Measurements from ENCODE around the gene PROKR2.

Gene PROKR2

DNA sequence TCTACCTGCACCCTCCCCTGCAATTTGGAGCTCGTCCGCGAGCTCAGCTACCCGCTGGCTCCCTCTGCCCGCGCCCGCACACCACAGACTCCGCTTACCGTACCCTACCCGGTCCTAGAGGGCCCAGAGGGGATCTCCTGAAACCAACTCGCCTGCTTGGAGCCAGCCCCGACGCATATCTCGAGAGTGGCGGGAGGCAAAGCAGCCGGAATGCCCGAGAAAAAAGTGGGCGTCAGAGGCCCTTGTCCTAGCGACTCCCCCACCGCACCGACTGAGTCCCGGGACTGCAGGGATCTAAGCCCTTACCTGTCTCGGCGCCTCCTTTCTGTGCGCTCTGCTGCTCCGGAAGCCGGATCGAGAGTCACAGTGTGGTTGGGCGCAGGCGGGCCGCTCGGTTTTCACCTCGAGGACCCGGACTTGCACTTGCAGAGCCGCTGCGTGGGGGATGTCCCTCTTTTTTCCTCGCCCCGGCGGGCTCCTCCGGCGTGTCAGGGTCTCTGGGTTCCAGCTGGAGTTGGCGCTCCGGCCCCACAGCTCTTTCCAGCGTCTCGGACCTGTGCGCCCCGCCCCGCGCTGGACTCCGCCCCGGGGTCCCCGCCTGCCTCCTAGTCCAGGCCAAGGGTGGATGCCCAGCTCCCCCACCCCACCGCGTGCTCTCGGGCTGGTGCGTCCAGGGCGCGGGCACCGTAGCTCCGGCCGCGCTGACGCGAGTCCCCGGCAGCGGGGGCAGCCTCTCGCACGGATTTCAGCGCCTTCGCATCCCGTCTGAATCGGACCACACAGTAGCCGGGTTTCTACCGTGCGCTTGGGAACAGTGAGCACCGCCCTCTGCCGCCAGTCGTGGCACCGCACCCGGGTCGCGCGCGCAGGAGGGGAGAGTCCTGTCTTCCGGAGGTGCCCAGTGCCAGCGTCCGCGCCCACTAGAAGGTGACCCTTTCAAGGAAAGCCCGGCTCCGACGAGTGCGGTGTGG is at the start of gene PROKR2:
PROKR2 (minus strand) TSS at position 767 of the 971 bp plus-strand sequence. CDS start 2,585 bp downstream, outside the sequence.
- no peak for DNase-seq

GRCh38 chr20:5364997-5365597 is 48.3 kb upstream of the PROKR2 start:
- DNase-seq = no peak

DNA sequence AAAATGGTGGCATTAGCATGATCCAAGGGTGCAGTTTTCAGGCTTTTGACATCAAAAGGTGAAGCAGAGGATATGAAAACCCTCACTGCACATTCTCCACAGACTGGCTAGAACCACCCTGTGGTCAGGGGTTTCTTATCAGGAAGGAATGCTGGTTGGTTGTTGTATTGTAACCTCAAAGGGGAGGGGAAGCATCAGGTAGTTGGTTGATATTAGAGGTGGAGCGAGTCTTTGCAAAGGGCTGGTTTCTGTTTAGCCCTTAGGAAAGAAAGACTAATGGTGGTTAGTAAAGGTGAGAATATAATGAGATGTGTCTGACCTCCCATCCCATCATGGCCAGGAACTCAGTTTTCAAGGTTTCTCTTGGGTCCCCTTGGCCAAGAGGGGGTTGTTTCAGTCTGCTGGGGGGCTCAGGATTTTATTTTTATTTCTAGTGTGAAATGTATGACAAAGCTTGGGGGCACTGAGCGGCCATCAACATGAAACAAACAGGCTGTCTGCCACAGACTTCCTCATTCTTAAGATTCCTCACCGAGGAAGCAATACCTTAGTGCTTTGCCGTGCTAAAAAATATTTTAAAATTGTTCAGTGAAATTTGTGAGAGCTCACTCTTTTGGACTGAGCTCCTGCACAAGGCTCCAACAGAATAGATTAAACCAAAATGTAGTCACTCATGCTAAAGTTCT is 47.5 kb upstream of the PROKR2 start:
- no peak for DNase-seq

- no peak for DNase-seq
Observed at GRCh38 chr20:5362771-5363170, 46.0 kb upstream of the PROKR2 start.

DNA sequence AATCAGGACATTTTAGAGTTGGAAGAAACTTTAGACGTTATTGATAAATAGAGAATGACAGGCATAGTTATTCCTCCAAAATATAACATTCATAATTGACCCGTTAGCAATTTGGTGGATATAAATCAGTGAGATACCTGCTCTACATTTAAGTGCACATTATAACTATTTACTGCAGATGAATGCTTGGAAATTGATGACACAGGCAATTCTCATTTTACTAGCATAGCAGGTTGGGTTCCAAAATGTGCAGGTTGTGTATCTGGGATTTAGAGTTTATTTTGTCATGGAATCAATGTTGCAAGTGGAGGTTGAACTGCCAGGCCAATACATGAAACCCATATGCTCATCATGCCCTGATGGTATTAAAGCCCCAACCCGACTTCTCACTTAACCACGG is 44.4 kb upstream of the PROKR2 start:
- no peak for DNase-seq

- no peak for DNase-seq
Observed at GRCh38 chr20:5357946-5358345, 41.2 kb upstream of the PROKR2 start.

DNA sequence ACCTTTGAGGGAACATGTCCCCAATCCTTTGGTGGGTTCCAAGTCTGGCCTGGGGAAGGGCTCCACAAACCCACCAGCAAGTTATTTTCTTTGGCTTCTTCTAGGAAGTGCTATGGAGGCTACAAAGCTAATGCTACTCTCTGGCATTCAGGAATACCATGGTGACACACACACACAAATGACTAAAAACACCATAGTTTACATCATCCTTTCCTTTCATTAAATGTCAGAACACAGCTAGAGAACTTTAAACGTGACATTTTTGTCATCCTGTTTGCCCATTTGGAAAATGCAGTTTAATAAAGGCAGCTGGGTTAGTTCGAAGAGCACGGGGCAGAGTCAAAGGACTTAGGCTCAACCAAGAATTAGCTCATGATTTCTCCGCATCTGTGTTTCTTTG is 40.2 kb upstream of the PROKR2 start:
- no peak for DNase-seq

GRCh38 chr20:5354901-5355300 is 38.1 kb upstream of the PROKR2 start:
- no peak for DNase-seq

- no peak for DNase-seq
Observed at GRCh38 chr20:5353624-5354496, 37.1 kb upstream of the PROKR2 start.

GRCh38 chr20:5349448-5349847 is 32.7 kb upstream of the PROKR2 start:
- DNase-seq = no peak

DNA sequence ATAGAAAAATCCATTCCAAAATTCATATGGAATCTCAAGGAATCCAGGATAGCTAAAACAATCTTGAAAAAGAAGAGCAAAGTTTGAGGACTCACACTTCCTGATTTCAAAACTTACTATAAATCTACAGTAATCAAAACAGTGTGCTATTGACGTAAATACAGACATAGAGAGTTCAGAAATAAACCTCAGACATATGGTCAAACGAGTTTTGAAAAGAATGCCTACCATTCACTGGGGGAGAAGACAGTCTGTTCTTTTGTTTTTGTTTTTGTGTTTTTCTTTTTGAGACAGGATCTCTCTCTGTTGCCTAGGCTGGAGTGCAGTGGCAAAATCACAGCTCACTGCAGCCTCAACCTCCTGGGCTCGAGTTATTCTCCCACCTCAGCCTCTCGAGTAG is 25.3 kb upstream of the PROKR2 start:
- no peak for DNase-seq

- no peak for DNase-seq
Observed at GRCh38 chr20:5331340-5331739, 14.6 kb upstream of the PROKR2 start.

GRCh38 chr20:5328268-5328667 is 11.5 kb upstream of the PROKR2 start:
- DNase-seq = no peak

- no peak for DNase-seq
Observed at GRCh38 chr20:5327356-5327755, 10.6 kb upstream of the PROKR2 start.

GRCh38 chr20:5315807-5316187 is 957 bp downstream of the PROKR2 start:
- no peak for DNase-seq

DNA sequence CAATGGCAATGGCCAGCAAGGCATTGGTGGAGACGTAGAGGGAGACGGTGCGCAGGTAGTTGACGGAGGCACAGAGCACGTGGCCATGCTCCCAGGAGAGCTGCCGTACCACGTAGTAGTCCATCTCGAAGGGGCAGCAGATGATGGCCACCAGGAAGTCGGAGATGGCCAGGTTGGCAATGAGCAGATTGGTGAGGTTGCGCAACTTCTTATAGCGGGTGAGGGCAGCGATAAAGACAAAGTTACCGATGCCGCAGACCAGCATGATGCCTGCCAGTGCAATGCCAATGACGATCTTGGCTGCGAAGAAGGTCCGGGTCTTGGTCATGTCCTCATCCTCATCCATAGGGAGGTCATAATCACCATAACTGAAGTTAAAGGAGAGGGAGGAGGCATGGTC is 2.8 kb downstream of the PROKR2 start:
- DNase-seq = no peak

DNA sequence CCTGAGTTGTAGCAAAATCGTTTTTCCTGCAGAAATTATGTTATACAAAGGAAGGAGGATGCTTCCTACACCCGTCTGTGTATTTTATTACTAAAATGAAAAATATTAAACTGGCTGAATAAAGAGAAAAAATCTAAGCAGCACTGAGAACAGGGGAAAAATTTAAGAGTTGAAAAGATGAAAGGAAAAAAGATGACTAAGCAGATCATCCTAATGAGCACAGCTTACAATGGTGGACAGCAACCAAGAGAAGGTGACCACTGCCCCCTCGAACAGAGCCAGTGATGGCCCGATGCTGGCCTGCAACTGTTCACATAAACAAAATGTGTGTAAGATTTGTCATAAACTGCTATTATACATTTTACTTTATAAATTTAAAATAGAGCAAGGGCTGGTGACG is 4.2 kb downstream of the PROKR2 start:
- no peak for DNase-seq

- no peak for DNase-seq
Observed at GRCh38 chr20:5309971-5310370, 6.8 kb downstream of the PROKR2 start.

GRCh38 chr20:5298811-5299210 is 17.9 kb downstream of the PROKR2 start:
- DNase-seq = no peak

DNA sequence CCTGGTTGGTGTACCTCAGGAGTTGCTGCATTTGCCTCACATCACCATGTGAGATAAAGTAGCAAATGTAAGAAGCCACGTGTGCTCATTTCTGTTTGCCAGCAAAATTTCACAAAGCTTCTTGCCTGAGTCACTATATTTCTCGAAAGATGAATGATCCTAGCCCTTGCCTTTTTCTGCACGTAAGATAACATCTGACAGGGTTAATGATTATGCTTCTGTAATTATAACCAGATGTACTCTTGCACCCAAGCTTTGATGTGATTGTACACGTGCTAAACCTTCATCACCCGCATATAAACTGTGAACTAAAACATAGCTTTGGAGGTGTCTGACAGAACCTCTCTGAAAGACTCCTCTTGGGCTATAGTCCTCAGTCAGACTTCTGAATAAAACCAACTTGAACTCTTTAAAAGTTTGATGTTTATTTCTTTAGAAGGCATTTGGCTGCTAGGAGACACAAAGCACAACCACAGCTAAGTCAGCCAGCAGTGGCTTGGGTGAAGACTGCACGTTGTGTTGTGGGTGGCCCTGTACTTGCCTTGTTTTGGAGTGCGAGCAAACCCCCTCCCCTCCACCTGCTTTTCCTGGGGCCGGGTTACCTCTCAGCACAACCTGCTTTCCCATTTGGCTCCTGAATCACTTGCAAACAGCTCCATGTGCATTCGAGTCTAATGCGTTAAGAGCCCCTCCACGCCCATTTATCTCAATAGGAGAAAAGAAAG is 19.3 kb downstream of the PROKR2 start:
- no peak for DNase-seq

DNA sequence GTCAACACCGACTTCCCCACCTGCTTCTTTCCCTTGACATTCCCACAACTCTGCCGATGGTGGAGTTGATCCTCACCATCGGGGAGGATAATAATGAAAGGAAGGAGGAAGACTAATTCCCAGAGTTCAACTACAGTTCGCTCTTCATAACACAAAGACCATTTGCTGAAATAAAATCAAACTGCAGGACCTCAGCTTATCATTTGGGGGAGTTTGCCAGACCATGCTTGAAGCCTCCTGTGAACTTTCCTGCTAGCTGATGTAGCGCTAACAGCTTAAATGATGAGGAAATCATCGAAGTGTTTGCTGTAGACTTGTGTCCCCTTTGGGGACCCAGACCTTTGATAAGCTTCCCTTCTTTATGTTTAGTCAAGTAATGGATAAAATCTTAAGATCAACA is 26.2 kb downstream of the PROKR2 start:
- DNase-seq = no peak

- no peak for DNase-seq
Observed at GRCh38 chr20:5282561-5282960, 34.2 kb downstream of the PROKR2 start.
